ENCODE data around the gene LCE2D. TPM values are rescaled to one million over a fixed set of nuclear protein-coding genes. Genes with fewer than 3 reads are reported as not detected.
"Not testable (repeated sequence)": the region's sequence is repeated elsewhere in the genome, so short reads cannot be mapped to it uniquely, and the experiment has no call there.

LCE2D gene
- total and polyA plus RNA-seq, 9 donors = not detected

DNA sequence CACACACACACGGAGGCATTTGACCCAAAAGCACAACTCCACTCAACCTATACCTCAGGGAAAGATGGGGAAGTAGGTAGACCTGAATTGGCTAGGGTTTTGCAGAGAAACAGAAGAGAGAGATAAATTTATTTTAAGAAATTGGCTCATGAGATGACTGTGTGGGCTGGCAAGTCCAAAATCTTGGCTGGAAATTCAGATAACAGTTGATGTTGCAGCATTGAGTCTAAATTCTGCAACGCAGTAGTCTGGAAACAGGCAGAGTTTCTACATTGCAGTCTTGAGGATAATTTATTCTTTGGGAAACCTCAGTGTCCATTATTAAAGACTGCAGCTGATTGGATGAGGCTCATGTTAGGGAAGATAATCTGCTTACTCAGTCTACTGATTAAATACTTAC is 18.4 kb downstream of the LCE2D start:
- no peak for DNase-seq
- no peak overlapping the region for H3K4me3 ChIP-seq
- no peaks in the 10 kb centered on the region for H3K36me3 ChIP-seq
- no peak overlapping the region for H3K27ac ChIP-seq
- no peaks in the 10 kb centered on the region for H3K27me3 ChIP-seq
- H3K4me1 ChIP-seq (ENCODE audit: insufficient read depth) = no peaks in the 10 kb centered on the region
- intact Hi-C loops (cut with DNase I) = no loop called here
- no peaks in the 10 kb centered on the region for H3K9me3 ChIP-seq
- WGBS, 3 donors = 32 to 68% (median 50%) methylated on average over 2 of the region's 2 CpGs
- no peak for TF ChIP-seq EP300 (IDR thresholded peaks at IDR 0.05)
- TF ChIP-seq, protein P1, sequence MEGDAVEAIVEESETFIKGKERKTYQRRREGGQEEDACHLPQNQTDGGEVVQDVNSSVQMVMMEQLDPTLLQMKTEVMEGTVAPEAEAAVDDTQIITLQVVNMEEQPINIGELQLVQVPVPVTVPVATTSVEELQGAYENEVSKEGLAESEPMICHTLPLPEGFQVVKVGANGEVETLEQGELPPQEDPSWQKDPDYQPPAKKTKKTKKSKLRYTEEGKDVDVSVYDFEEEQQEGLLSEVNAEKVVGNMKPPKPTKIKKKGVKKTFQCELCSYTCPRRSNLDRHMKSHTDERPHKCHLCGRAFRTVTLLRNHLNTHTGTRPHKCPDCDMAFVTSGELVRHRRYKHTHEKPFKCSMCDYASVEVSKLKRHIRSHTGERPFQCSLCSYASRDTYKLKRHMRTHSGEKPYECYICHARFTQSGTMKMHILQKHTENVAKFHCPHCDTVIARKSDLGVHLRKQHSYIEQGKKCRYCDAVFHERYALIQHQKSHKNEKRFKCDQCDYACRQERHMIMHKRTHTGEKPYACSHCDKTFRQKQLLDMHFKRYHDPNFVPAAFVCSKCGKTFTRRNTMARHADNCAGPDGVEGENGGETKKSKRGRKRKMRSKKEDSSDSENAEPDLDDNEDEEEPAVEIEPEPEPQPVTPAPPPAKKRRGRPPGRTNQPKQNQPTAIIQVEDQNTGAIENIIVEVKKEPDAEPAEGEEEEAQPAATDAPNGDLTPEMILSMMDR (IDR thresholded peaks at IDR 0.05) = no peak
- TF ChIP-seq POLR2A (IDR thresholded peaks at IDR 0.05) = no peak

DNA sequence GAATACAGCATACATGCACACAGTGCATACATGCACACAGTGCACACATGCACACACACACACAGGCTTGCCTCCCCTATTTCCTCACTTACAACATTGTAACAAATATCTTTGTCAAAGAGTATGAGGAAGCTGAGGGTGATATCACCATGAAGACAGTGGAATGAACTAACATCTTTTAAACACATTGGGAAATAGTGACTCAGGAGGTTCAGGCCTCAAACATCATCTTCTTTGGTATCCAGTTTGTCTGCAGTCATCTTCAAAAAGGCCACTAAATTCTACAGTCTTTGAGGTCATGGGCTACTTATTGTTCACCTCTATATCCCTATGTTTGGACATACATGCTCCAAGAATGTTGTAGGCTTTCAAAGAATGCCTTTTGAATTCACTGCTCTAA is 20.7 kb downstream of the LCE2D start:
- H3K27ac ChIP-seq = no peak overlapping the region
- intact Hi-C loops (cut with DNase I) = no loop called here

DNA sequence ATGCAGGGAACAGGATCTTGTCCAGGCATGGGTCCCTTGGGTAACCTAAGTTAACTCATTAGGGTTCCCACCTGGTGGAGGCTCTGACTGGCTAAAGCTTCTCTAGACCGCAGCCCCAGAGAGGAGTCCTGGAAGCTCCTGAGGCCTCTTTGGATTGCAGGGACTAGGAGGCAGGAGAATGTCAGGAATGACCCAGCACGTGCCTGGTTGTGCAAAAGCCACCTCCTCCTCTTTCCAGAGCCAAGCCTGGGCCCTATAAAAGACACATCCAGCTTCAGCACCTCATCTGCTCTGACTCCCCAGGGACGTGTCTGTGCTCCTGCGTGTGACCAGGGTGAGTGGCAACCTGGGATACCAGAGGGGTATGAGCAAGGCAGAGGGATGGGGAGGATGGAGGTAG is 22.6 kb downstream of the LCE2D start, which contains the start of gene LCE2B:
Gene LCE2B (plus strand): TSS at position 301 of the 400 bp plus-strand sequence. CDS start 721 bp downstream, outside the sequence.
- H3K4me3 ChIP-seq; intact Hi-C loops (cut with DNase I); H3K9me3 ChIP-seq; DNase-seq; H3K4me1 ChIP-seq (ENCODE audit: insufficient read depth); H3K27ac ChIP-seq; H3K36me3 ChIP-seq; H3K27me3 ChIP-seq: not testable (repeated sequence)
- 66 to 76% (median 66%) methylated on average over 4 of the region's 4 CpGs for WGBS, 3 donors

More for the DNA sequence above, 20.7 kb downstream of the LCE2D start:
- Histone ChIP-seq H3K4me3 (no peak overlapping the region), H3K4me1 (ENCODE audit: insufficient read depth) (no peaks in the 10 kb centered on the region), H3K9me3 (no peaks in the 10 kb centered on the region), H3K27me3 (no peaks in the 10 kb centered on the region), H3K36me3 (no peaks in the 10 kb centered on the region)
- DNase-seq = no peak
- TF ChIP-seq, protein P1 (IDR thresholded peaks at IDR 0.05) = no peak
- TF ChIP-seq EP300 (IDR thresholded peaks at IDR 0.05) (no peak), POLR2A (IDR thresholded peaks at IDR 0.05) (no peak)

DNA sequence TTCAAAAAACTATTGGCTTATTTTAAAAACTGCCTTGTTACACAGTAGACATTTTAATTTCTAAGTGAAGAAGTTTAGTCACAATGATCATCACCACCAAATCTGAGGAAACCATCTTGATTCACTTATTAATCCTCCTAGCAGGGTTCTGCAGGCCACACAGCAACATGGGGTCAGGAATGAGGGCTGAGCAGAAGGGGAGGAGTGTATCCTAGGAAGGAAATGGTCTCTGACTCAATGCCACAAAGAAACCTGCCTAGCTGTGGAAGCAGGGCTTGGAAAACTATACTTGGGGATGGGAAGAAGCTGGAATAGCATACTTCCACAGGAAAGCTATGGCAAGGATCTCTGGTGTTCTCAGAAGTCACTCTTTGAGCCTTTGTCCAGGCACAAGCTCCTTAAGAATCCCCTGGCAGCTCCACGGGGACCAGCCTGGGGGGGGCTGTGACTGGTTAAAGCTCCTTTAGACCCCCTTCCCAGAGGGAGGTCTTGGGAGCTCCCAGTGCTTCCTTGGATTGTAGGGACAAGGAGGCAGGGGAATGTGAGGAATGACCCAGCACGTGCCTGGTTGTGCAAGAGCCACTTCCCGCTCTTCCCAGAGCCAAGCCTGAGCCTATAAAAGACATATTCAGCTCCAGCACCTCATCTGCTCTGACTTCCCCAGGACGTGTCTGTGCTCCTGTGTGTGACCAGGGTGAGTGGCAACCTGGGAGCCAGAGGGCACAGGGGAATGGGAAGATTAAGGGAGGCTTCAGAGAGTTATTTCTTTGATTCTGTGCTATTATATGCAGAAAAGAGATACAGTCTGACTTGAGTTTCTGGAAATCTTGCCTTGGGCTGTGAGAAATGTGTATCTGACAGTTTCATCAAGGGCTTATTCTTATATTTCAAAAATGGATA is 34.8 kb downstream of the LCE2D start, which contains the start of gene LCE2A:
Gene LCE2A (plus strand): TSS at position 645 of the 900 bp plus-strand sequence. CDS start 557 bp downstream, outside the sequence.
- H3K27me3 ChIP-seq = no peaks in the 10 kb centered on the region
- H3K27ac ChIP-seq = no peak within 1 kb of the TSS
- H3K4me3 ChIP-seq = no peak within 1 kb of the TSS
- no peaks in the 10 kb centered on the region for H3K4me1 ChIP-seq (ENCODE audit: insufficient read depth)
- DNase-seq = no peak
- no peaks in the 10 kb centered on the region for H3K36me3 ChIP-seq
- intact Hi-C loops (cut with DNase I) = no loop called here
- TF ChIP-seq, protein P1 (IDR thresholded peaks at IDR 0.05) = no peak
- TF ChIP-seq POLR2A (IDR thresholded peaks at IDR 0.05) (no peak), EP300 (IDR thresholded peaks at IDR 0.05) (no peak)
- WGBS, 3 donors = 55 to 61% (median 59%) methylated on average over 4 of the region's 4 CpGs
- no peaks in the 10 kb centered on the region for H3K9me3 ChIP-seq

DNA sequence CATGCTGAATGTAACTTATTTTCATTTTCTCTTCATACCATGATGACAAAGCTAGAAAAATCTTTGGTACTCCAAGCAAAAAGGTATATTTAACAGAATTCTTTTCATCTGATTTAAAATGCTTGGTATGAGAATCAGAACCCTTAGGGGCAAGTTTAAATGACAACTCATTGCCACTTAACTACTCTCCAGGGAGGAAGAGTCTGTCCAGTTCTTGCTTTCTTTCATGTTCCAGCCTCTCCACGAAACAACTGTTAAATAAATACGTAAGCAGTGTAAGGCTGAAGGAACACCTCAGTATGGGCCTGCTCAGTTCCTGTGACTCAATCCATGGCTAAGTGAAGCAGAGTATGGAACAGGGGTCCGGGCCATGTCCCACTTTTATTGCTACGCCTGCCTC is 36.6 kb downstream of the LCE2D start:
- no peaks in the 10 kb centered on the region for H3K36me3 ChIP-seq
- no peak for TF ChIP-seq EP300 (IDR thresholded peaks at IDR 0.05)
- TF ChIP-seq, protein P1 (IDR thresholded peaks at IDR 0.05) = no peak
- no peak for TF ChIP-seq POLR2A (IDR thresholded peaks at IDR 0.05)
- H3K9me3 ChIP-seq = no peaks in the 10 kb centered on the region
- no peak for DNase-seq
- 75 to 83% (median 79%) methylated on average over 4 of the region's 4 CpGs for WGBS, 3 donors
- H3K4me3 ChIP-seq = no peak overlapping the region
- H3K27me3 ChIP-seq = no peaks in the 10 kb centered on the region
- H3K27ac ChIP-seq = no peak overlapping the region
- intact Hi-C loops (cut with DNase I) = no loop called here
- H3K4me1 ChIP-seq (ENCODE audit: insufficient read depth) = no peaks in the 10 kb centered on the region

Data from ovary (tissue), 9 donors.